HCT116 (cell line): ENCODE data around the gene NTHL1. TPM values are rescaled to one million over a fixed set of nuclear protein-coding genes. Genes with fewer than 3 reads are reported as not detected.

ENCODE experiments used
- ATAC-seq: fragments of 200-7000 bp; cut with Tn5 transposase; 2 replicates; pipeline ENCODE4 v1.9.1; 2020; ENCODE audit warnings: mild to moderate bottlenecking, moderate library complexity
- BruUV-seq: library from RNA; stranded (reverse); fragments of 400-500 nt; replicated peaks from 2 replicates; lab custom pipeline; 2021; lab: Mats Ljungman, UMichigan
- CTCF ChIA-PET: fragments of 300-600 bp; sonication (Branson Sonifier 250); formaldehyde crosslinking; loops from one replicate; lab custom pipeline; 2021; ENCODE audit warnings: antibody characterized with exemption; lab: Charles Lee
- POLR2A ChIA-PET: fragments of 300-600, 350-600 bp; sonication (Branson Sonifier 250); formaldehyde crosslinking; loops from one replicate; lab custom pipeline; 2021; ENCODE audit warnings: antibody characterized with exemption; lab: Charles Lee
- RAD21 ChIA-PET, 2 experiments: fragments of 300-600 bp; sonication (Branson Sonifier 250); formaldehyde crosslinking; loops; one replicate each; lab custom pipeline; 2023; ENCODE audit warnings: low total read pairs in 2 of 2; ENCODE audit not compliant: uncharacterized antibody in 2 of 2, unreplicated experiment in 2 of 2, low non-redundant PET in 1 of 2; lab: Charles Lee
- DNase-seq: peaks from one replicate; pipeline ENCODE4 v3.0.0-alpha.2; 2010; ENCODE audit warnings: low read depth, low spot score
- H2AFZ ChIP-seq: fragments of 200-600 bp; shearing (Covaris generic), sonication (generic); 2 replicates; pipeline ENCODE4 v1.6.1; 2017; ENCODE audit warnings: low read depth, mixed run types, mixed read lengths, antibody characterized with exemption, low read length; ENCODE audit not compliant: poor library complexity, severe bottlenecking
- H3K27ac ChIP-seq: 2 replicates; pipeline ENCODE4 v1.5.1; 2012; ENCODE audit warnings: low read depth, low read length
- H3K27me3 ChIP-seq: fragments of 200-600 bp; sonication (generic); 2 replicates; pipeline ENCODE4 v1.6.1; 2016; ENCODE audit warnings: mixed run types, low read length, mixed read lengths; ENCODE audit not compliant: insufficient read depth
- H3K36me3 ChIP-seq, 2 experiments: fragments of 200-500 bp in 1 of 2; fragments of 200-600 bp in 1 of 2; sonication (Bioruptor generic) in 1 of 2; sonication (generic) in 1 of 2; 2 replicates each; pipeline versions ENCODE4 v1.5.1 to v1.6.1; 2014 to 2016; ENCODE audit warnings: low read length in 2 of 2, inconsistent platforms in 1 of 2, mixed read lengths in 1 of 2, mixed run types in 1 of 2; ENCODE audit not compliant: insufficient read depth in 2 of 2, control insufficient read depth in 1 of 2
- H3K4me1 ChIP-seq, 2 experiments: fragments of 200-600 bp in 1 of 2; sonication (generic) in 1 of 2; 2 replicates each; pipeline versions ENCODE4 v1.5.1 to v1.6.1; 2012 to 2017; ENCODE audit warnings: low read length in 2 of 2, inconsistent platforms in 1 of 2, mild to moderate bottlenecking in 1 of 2, mixed read lengths in 1 of 2, mixed run types in 1 of 2, moderate library complexity in 1 of 2; ENCODE audit not compliant: insufficient read depth in 2 of 2, control insufficient read depth in 1 of 2
- H3K4me2 ChIP-seq: fragments of 200-600 bp; sonication (generic); 2 replicates; pipeline ENCODE4 v1.6.1; 2017; ENCODE audit warnings: mixed run types, low read length, mixed read lengths
- H3K4me3 ChIP-seq, 2 experiments: fragments of 200-600 bp in 1 of 2; sonication (generic) in 1 of 2; replicated peaks in 1 of 2; 2 replicates each; pipeline ENCODE4 v1.5.1; 2011 to 2016; ENCODE audit warnings: low read length in 2 of 2, control low read depth in 1 of 2, low read depth in 1 of 2, mild to moderate bottlenecking in 1 of 2, mixed read lengths in 1 of 2, mixed run types in 1 of 2
- H3K79me2 ChIP-seq: fragments of 200-600 bp; sonication (generic); 2 replicates; pipeline ENCODE4 v1.6.1; 2017; ENCODE audit warnings: mild to moderate bottlenecking, mixed run types, low read length, moderate library complexity, mixed read lengths; ENCODE audit not compliant: insufficient read depth
- H3K9ac ChIP-seq: fragments of 200-600 bp; sonication (generic); 2 replicates; pipeline ENCODE4 v1.6.1; 2016; ENCODE audit warnings: low read length, mixed read lengths
- H3K9me2 ChIP-seq: fragments of 200-600 bp; sonication (generic), shearing (Covaris generic); 2 replicates; pipeline ENCODE4 v1.6.1; 2017; ENCODE audit warnings: mixed run types, mild to moderate bottlenecking, moderate library complexity; ENCODE audit not compliant: insufficient read depth
- H3K9me3 ChIP-seq, 2 experiments: fragments of 200-500 bp in 1 of 2; fragments of 200-600 bp in 1 of 2; sonication (Bioruptor generic) in 1 of 2; sonication (generic) in 1 of 2; 2 replicates each; pipeline ENCODE4 v1.6.1; 2014 to 2017; ENCODE audit warnings: low read length in 2 of 2, mixed read lengths in 2 of 2, inconsistent platforms in 1 of 2, low read depth in 1 of 2, mild to moderate bottlenecking in 1 of 2, mixed run types in 1 of 2, moderate library complexity in 1 of 2; ENCODE audit not compliant: control insufficient read depth in 1 of 2, insufficient read depth in 1 of 2
- H4K20me1 ChIP-seq: fragments of 200-600 bp; sonication (generic), shearing (Covaris generic); 2 replicates; pipeline ENCODE4 v1.6.1; 2017; ENCODE audit warnings: mixed run types, mild to moderate bottlenecking, moderate library complexity; ENCODE audit not compliant: insufficient read depth
- CEBPB ChIP-seq: IDR thresholded peaks from 2 replicates; pipeline ENCODE4 v1.6.1; 2012; ENCODE audit warnings: low read depth
- EGR1 ChIP-seq: IDR thresholded peaks from 2 replicates; pipeline ENCODE4 v1.6.1; 2012; ENCODE audit warnings: low read depth
- ELF1 ChIP-seq: IDR thresholded peaks from 2 replicates; pipeline ENCODE4 v1.6.1; 2012; ENCODE audit warnings: low read depth, borderline replicate concordance
- EZH2 ChIP-seq: fragments of 200-600 bp; sonication (generic); IDR thresholded peaks from 2 replicates; pipeline ENCODE4 v1.6.1; 2017; ENCODE audit warnings: antibody characterized with exemption, mixed run types
- EZH2phosphoT487 ChIP-seq: fragments of 200-600 bp; IDR thresholded peaks from 2 replicates; pipeline ENCODE4 v1.6.1; 2018; ENCODE audit warnings: antibody characterized with exemption, borderline replicate concordance
- POLR2A ChIP-seq: IDR thresholded peaks from 2 replicates; pipeline ENCODE4 v1.7.0; 2011; ENCODE audit warnings: borderline replicate concordance; ENCODE audit not compliant: insufficient read depth, insufficient read length; ENCODE audit errors: extremely low read depth
- POLR2AphosphoS5 ChIP-seq: IDR thresholded peaks from 2 replicates; pipeline ENCODE4 v1.6.1; 2011; ENCODE audit warnings: mild to moderate bottlenecking, low read depth, low read length, moderate library complexity
- SIN3A ChIP-seq: IDR thresholded peaks from 2 replicates; pipeline ENCODE4 v1.6.1; 2012; ENCODE audit warnings: low read depth
- SRF ChIP-seq: IDR thresholded peaks from 2 replicates; pipeline ENCODE4 v1.6.1; 2012; ENCODE audit warnings: low read depth
- TCF7L2 ChIP-seq: IDR thresholded peaks from 2 replicates; pipeline ENCODE4 v1.7.0; 2011; ENCODE audit warnings: borderline replicate concordance, inconsistent platforms; ENCODE audit not compliant: insufficient read depth, insufficient read length; ENCODE audit errors: extremely low read depth
- YY1 ChIP-seq: IDR thresholded peaks from 2 replicates; pipeline ENCODE4 v1.6.1; 2011; ENCODE audit warnings: low read length, low read depth, moderate library complexity, mild to moderate bottlenecking; ENCODE audit not compliant: insufficient replicate concordance; ENCODE audit errors: extremely low read depth
- intact Hi-C: fragments of 100-400 bp; cut with micrococcal nuclease; formaldehyde crosslinking; loops from 2 replicates; pipeline ENCODE4 v1.10.0; 2022
- total RNA-seq: library from RNA; stranded (reverse); gene quantifications from one replicate; pipeline ENCODE4 v1.2.1, GENCODE V29; 2021; ENCODE audit not compliant: unreplicated experiment
- TF ChIP-seq, protein P1 (sequence below): IDR thresholded peaks from 2 replicates; pipeline ENCODE4 v1.6.1; 2011; ENCODE audit warnings: mild to moderate bottlenecking, low read length, moderate library complexity; ENCODE audit not compliant: insufficient replicate concordance; ENCODE audit errors: extremely low read depth
- TF ChIP-seq, protein P2 (sequence below): IDR thresholded peaks from 2 replicates; pipeline ENCODE4 v1.6.1; 2012
- TF ChIP-seq, protein P3 (sequence below): IDR thresholded peaks from 2 replicates; pipeline ENCODE4 v1.6.1; 2012

NTHL1 gene
- total RNA-seq, 1 experiment from 2014 or later: 40.1 TPM

DNA sequence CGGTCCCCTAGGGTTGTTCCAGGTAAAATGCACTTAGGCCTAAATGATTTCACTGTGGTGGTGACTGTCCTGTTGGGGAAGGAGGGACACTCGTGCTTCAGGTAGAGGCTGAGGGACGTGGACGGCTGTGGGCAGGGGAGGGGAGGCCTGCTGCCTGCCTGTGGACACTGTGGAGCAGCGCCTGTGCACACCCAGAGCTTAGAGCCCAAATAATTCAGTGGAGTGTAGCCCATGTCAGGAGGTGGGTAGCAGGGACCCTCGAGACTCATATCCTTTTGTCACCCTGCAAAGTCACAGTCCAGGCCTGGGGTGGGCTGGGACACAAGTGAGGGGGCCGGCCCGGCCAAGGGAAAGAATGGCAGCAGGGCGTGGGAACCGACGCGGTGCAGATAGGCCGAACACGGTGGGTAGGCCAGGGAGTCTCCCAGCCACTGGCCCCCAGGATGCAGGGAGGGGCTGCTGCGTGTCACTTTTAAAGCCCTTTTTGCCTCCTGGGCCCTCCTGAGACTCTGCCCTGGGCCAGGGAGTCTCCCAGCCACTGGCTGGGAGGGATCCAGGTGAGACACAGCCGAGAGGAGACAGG, 21.7 kb downstream of the NTHL1 start:
- peaks cover 21% of the 10 kb centered on the region; the same call in 1 of the 2 replicates for H3K79me2 ChIP-seq
- H3K4me2 ChIP-seq: peak overlapping the region; percentile 84
- no peaks in the 10 kb centered on the region for H3K27me3 ChIP-seq
- H3K9me2 ChIP-seq: no peaks in the 10 kb centered on the region
- H3K4me1 ChIP-seq: peaks cover 32 to 55% of the 10 kb centered on the region in 2 experiments
- POLR2A ChIA-PET: interaction anchor here (0.5 to 0.9 kb wide), 2 partner anchors 61 to 115 kb away, joined by 3 read pairs; partner anchors contain the start of gene RPS2
- no peaks in the 10 kb centered on the region for H3K9me3 ChIP-seq
- peak overlapping the region; percentile 43 to 56 for H3K4me3 ChIP-seq
- no TSS peak for BruUV-seq
- DNase-seq: no peak
- CTCF ChIA-PET: interaction anchor here (1.1 kb wide), 1 partner anchor 22 kb away, joined by 3 read pairs; no protein-coding TSS in a partner anchor
- H3K27ac ChIP-seq: peak overlapping the region; percentile 3; the same call in 1 of the 2 replicates
- TF ChIP-seq SIN3A (no peak), EGR1 (no peak), TCF7L2 (no peak), SRF (no peak), POLR2A (no peak), YY1 (no peak), EZH2 (no peak), ELF1 (no peak), EZH2phosphoT487 (no peak), CEBPB (no peak), POLR2AphosphoS5 (no peak)
- TF ChIP-seq, protein P1, sequence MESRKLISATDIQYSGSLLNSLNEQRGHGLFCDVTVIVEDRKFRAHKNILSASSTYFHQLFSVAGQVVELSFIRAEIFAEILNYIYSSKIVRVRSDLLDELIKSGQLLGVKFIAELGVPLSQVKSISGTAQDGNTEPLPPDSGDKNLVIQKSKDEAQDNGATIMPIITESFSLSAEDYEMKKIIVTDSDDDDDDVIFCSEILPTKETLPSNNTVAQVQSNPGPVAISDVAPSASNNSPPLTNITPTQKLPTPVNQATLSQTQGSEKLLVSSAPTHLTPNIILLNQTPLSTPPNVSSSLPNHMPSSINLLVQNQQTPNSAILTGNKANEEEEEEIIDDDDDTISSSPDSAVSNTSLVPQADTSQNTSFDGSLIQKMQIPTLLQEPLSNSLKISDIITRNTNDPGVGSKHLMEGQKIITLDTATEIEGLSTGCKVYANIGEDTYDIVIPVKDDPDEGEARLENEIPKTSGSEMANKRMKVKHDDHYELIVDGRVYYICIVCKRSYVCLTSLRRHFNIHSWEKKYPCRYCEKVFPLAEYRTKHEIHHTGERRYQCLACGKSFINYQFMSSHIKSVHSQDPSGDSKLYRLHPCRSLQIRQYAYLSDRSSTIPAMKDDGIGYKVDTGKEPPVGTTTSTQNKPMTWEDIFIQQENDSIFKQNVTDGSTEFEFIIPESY: no peak
- TF ChIP-seq, protein P2, sequence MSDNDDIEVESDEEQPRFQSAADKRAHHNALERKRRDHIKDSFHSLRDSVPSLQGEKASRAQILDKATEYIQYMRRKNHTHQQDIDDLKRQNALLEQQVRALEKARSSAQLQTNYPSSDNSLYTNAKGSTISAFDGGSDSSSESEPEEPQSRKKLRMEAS: no peak
- TF ChIP-seq, protein P3, sequence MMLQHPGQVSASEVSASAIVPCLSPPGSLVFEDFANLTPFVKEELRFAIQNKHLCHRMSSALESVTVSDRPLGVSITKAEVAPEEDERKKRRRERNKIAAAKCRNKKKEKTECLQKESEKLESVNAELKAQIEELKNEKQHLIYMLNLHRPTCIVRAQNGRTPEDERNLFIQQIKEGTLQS: no peak
- TF ChIP-seq, all 23 proteins: peak for 0
- no peak for ATAC-seq
- intact Hi-C loops: loop anchor here (10.0 kb wide), 1 partner anchor 229 kb away; the partner anchor contains the start of gene ECI1
- Histone ChIP-seq H3K36me3 (no peaks in the 10 kb centered on the region), H4K20me1 (no peaks in the 10 kb centered on the region), H2AFZ (no peak overlapping the region), H3K9ac (peak overlapping the region; percentile 57)
- RAD21 ChIA-PET: no interaction called here
